Stimulated activated CD4-positive, alpha-beta T cell treated with anti-CD3 and anti-CD28 coated beads, Interleukin-15, amount 100 ng/mL, for 1 hour (primary cell): ENCODE data around the gene OR56B1.
"Not testable (repeated sequence)": the region's sequence is repeated elsewhere in the genome, so short reads cannot be mapped to it uniquely, and the experiment has no call there.

ENCODE experiments used
- DNase-seq, 2 donors: peaks; one replicate each; pipeline ENCODE4 v3.0.0-alpha.2; 2020; ENCODE audit warnings: low read depth in 1 of 2, low spot score in 1 of 2

Gene OR56B1, protein sequence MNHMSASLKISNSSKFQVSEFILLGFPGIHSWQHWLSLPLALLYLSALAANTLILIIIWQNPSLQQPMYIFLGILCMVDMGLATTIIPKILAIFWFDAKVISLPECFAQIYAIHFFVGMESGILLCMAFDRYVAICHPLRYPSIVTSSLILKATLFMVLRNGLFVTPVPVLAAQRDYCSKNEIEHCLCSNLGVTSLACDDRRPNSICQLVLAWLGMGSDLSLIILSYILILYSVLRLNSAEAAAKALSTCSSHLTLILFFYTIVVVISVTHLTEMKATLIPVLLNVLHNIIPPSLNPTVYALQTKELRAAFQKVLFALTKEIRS

DNA sequence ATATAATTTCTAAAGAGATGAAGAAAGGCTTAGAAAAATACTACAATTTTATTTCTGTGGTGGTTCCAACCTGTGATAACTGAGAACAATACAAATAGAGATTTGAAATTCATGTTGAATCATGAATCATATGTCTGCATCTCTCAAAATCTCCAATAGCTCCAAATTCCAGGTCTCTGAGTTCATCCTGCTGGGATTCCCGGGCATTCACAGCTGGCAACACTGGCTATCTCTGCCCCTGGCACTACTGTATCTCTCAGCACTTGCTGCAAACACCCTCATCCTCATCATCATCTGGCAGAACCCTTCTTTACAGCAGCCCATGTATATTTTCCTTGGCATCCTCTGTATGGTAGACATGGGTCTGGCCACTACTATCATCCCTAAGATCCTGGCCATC is at the start of gene OR56B1:
Gene OR56B1, plus strand, starts transcription at position 53 of the 400 bp plus-strand sequence. Its CDS starts 69 bp downstream, at position 122.
- no peak for DNase-seq

DNA sequence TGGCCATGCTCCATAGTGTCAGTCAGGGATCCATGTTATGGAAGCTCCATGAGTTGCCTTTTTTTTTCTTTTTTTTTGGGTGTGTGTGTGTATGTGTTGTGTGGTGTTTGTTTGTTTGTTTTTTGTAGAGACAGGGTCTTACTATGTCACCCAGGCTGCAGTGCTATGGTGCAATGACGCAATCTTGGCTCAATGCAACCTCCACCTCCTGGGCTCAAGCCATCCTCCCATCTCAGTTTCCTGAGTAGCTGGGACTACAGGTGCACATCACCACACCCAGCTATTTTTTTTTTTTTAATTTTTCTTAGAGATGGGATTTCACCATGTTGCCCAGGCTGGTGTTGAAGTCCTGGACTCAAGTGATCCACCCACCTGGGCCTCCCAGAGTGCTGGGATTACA is 47.8 kb upstream of the OR56B1 start:
- no peak for DNase-seq

DNA sequence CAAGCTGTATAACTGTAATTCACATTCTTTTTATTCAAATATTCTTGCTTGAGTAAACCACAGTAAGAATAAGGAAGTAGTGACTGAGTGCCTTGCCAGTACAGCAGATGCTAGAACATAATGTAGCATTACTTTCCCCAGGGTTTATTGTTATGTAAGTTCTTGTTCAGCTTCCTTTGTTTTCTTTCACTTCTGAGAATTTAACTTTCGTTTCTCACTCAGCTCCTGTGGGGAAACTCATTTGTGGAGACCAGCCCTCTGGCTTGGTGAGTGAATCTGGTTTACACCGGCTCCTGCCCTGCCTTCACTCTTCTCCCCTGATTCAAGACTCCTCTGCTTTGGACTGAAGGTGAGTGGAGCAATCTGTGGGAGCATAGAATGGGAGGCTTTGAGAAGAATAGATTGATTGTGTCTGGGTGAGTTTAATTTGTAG is 46.7 kb upstream of the OR56B1 start, which contains the start of gene TRIM22:
Gene TRIM22, plus strand, starts transcription at position 240 of the 433 bp plus-strand sequence. CDS start 6,443 bp downstream, outside the sequence.
- DNase-seq = no peak

DNA sequence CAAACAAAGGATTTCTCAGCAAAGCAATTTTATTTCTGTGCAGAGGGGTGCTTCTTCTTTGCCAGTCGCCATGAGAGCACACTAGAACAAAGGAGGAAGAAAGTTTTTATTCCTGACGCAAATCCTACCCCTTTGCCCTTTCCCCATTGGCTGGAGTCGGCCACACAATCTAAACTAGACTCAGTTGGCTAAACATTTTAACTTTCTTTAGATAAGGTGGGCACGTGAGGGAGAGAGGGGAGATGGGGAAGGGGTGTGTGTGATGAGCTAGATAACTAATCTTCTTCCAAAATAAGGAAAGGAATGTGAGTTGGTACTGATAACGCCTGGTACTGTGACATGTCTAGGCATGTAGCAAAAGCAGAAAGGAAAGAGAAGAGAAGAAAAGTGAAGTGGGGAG is 46.0 kb upstream of the OR56B1 start:
- DNase-seq = no peak

DNA sequence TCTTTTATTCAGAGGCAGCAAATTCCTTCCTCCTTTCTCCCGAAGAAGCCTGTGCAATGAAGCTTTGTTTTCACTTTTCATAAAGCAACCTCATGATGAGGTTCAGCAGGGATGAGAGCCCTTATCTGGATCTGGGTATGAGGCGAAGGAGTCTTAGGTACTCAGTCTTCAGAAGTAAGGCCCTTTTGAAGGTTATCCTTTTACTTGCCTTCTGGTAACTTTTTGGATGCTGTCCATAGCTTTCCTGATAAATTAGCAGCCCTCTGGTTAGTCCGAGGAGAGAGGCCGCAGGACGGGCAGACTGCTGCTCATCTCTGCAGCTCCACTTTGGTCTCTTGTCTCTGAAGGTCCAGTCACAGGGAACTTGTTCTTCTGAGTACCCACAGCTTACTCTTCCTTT is 45.5 kb upstream of the OR56B1 start:
- no peak for DNase-seq

DNA sequence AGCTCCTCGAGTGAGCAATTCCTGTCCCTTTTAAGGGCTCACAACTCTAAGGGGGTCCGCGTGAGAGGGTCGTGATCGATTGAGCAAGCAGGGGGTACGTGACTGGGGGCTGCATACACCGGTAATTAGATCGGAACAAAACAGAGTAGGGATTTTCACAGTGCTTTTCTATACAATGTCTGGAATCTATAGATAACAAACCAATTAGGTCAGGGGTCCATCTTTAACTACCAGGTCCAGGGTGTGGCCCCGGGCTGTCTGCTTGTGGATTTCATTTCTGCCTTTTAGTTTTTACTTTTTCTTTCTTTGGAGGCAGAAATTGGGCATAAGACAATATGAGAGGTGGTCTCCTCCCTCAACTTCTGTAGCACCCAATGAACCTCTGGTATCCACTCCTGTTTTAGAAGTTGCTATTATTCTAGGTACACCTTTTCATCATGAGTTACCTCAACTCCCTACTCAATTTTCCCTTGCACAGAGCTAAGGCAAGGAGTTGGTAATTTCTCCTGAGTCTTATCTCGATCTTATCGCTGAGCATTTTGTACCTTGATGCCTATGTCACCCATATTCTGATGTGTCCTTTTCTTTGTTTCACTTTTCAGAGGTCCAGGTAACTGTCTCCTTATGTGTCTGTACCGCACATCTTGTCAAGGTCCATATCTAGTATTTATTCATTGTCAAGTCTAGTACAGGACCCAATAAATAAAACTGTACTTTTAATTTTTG is 44.8 kb upstream of the OR56B1 start:
- DNase-seq = not testable (repeated sequence)

DNA sequence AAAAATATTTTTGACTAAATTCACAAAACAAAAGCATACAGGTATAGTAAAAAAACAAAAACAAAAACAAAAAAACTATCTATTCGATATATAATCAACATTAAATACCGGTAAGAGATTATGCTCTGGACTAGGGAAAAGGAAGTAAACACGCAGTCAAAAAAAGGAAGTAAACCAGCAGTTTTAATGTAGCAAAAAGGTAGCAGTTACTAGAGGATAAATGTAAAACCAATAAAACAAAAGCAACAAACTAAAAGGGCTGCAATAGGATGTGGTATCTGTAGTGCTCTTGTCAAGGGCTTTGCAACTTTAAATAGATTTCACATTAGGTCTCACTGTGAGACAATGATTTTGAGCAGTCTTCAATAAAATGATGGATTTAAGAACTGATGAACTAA is 44.3 kb upstream of the OR56B1 start:
- no peak for DNase-seq

DNA sequence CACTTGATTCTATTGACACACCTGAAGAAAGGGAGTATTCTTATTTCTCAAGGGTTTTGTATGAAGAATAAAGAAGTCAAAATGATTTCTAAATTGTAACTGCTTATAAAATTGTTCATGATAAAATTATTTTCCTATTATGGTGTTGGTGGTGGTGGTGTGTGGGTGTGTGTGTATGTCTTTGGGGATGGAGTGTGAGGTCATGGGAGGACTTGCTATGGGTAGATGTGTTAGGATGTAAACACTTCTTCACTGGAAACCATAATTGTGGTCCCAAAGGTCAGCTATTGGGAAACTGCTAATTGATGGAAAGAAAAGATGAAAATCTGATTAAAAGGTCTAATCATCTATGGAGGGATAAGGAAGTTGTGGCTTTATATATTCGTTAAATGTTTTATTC is 41.6 kb upstream of the OR56B1 start:
- no peak for DNase-seq

DNA sequence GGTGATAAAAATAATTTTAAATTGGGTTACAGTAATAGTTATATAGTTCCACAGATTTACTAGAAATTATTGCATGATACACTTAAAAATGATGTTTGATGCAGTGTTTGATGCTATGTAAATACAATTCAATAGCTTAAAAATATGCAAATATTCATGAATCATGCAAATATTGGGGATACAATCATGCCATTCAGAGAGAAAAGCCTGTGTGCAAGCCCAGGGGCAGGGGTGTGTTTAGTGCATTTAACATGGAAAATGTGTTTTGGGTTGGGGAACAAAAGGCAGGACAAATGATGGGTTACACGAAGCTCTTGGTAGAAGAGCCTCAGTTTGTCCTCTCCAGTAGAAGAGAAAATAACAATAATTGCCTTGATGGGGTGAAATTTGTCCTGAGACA is 40.7 kb upstream of the OR56B1 start:
- no peak for DNase-seq

DNA sequence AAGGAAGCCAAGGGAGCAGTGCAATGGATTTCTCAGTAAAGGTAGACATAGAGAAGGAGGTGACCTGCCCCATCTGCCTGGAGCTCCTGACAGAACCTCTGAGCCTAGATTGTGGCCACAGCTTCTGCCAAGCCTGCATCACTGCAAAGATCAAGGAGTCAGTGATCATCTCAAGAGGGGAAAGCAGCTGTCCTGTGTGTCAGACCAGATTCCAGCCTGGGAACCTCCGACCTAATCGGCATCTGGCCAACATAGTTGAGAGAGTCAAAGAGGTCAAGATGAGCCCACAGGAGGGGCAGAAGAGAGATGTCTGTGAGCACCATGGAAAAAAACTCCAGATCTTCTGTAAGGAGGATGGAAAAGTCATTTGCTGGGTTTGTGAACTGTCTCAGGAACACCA is 40.0 kb upstream of the OR56B1 start:
- DNase-seq = no peak

DNA sequence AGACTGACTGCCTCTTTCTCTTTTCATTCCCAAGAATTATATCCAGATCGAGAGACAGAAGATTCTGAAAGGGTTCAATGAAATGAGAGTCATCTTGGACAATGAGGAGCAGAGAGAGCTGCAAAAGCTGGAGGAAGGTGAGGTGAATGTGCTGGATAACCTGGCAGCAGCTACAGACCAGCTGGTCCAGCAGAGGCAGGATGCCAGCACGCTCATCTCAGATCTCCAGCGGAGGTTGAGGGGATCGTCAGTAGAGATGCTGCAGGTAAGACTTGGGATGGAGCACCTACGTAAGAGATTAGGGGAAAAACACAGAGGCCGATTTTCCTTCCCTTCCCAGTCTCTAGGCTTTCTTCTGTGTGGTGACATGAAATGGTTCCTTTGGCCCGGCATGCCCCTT is 38.0 kb upstream of the OR56B1 start:
- DNase-seq = no peak

DNA sequence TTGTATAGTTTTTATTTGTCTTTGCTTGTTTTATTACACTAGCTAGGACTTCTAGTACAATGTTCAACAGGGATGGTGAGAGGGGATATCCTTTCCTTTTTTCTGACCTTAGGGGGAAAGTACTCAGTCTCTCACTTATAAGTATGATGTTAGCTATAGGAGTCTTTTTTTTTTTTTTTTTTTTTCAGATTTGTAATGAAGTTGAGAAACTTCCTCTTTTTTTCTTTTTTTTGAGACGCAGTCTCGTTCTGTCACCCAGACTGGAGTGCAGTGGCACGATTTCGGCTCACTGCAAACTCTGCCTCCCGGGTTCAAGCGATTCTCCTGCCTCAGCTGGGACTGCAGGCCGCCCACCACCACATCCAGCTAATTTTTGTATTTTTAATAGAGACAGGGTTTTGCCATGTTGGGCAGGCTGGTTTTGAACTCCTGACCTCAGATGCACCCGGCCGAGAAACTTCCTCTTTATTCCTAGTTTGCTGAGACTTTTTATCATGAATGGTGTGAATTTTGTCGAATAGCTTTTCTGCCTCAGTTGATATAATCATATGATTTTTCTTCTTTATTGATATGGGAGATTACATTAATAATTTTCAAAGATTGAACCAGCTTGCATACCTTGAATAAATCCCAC is 35.7 kb upstream of the OR56B1 start:
- no peak for DNase-seq

DNA sequence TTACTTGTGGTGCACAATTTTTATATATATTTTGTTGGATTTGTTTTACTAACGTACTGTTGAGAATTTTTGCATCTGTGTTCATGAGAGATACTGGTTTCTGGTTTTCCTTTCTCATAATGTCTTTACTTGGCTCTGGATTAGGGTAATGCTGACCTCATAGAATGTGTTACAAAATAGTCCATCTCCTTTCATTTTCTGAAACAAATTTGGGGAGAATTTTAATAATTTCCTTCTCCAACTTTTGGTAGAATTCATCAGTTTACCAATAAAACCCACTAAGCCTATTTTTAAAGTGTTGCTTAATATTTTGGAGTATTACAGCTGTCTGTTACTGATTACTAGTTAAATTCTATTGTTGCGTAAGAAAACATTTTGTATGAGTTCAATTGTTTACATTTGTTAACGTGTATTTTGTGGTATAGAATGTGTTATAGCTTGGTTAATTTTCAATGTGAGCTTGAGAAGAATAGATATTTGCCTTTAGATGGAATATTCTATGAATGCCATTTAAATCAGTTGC is 35.1 kb upstream of the OR56B1 start:
- no peak for DNase-seq

DNA sequence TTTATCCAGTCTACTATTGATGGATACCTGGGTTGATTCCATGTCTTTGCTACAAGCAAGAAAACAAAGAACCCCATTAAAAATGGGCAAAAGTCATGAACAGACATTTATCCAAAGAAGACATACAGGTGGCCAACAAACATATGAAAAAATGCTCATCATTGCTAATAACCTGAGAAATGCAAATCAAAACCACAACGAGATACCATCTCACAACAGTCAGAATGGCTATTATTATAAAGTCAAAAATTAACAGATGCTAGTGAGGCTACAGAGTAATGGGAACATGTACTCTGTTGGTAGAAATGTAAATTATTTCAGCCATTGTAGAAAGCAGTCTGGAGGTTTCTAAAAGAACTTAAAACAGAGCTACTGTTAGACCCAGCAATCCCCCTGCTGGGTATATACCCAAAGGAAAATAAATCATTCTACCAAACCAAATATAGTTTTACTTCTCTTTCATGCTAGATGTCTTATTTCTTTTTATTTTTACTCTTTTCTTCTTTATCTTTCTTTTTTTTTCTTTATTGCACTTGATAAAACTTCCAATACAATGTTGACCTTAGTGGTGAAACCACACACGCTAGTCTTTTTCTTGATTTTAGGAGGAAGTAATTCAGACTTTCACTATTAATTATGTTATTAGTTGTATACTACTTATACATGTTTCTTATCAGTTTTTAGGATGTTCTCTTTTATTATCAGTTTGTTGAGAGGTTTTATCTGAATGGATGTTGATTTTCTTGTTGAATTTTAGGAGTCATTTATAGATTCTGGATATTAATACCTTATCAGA is 32.3 kb upstream of the OR56B1 start:
- no peak for DNase-seq

DNA sequence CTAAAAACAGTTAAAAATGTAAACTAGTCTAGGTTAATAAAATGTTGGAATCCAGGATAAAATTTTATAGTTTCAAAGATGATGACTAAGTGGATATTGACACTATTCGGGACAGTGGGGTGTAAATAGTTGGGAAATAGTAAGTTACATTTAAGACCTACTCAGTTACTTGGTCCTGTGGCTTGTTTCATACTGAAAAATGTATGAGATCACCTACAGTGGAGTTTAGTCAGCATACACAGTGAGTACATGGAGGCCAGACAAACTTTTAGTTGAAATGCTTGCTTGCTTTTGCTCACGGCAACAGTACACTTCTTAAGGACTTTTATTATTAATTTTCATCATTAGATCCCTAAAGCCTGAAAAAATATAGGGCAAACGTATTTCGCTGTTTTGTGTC is 30.6 kb upstream of the OR56B1 start:
- DNase-seq = no peak

DNA sequence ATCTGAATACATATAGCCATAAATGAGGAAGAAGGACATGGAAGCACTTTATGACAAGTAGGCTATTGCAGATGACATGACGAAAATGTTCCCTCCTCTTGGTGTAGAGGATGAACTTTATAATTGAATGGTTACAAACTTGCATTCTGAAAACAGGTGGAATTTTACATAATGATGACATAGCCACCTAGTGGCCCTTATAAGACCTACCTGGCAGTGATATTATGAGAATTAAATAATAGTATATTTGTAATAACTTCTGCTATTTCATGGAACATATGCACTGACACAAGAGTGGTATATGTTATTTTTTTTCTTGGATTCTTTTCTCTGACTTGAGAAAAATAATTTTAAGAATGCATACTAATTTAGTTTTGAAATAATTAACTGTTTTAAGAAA is 23.7 kb upstream of the OR56B1 start:
- no peak for DNase-seq

DNA sequence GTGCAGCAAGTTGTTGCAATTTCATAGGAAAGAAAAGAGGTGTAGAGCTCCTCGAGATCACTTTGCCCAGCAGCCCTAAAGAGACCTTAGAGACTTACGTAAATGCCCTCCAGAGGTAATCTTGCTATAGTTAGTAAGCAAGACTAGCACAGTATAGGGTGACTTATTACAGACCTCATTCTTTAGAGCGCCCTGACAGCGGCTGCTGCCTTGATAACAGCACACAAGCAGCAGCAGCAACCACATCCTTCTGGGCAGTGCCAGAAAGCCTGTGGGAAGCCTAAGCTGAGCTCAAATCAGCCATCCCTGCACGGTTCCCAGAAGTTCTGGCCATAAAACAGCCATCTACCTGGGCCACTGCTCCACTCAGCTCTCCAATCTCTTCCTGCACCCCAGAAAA is 22.6 kb upstream of the OR56B1 start:
- no peak for DNase-seq

DNA sequence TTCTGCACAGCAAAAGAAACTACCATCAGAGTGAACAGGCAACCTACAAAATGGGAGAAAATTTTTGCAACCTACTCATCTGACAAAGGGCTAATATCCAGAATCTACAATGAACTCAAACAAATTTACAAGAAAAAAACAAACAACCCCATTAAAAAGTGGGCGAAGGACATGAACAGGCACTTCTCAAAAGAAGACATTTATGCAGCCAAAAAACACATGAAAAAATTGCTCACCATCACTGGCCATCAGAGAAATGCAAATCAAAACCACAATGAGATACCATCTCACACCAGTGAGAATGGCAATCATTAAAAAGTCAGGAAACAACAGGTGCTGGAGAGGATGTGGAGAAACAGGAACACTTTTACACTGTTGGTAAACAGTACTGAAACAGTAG is 19.7 kb upstream of the OR56B1 start:
- DNase-seq = not testable (repeated sequence)

DNA sequence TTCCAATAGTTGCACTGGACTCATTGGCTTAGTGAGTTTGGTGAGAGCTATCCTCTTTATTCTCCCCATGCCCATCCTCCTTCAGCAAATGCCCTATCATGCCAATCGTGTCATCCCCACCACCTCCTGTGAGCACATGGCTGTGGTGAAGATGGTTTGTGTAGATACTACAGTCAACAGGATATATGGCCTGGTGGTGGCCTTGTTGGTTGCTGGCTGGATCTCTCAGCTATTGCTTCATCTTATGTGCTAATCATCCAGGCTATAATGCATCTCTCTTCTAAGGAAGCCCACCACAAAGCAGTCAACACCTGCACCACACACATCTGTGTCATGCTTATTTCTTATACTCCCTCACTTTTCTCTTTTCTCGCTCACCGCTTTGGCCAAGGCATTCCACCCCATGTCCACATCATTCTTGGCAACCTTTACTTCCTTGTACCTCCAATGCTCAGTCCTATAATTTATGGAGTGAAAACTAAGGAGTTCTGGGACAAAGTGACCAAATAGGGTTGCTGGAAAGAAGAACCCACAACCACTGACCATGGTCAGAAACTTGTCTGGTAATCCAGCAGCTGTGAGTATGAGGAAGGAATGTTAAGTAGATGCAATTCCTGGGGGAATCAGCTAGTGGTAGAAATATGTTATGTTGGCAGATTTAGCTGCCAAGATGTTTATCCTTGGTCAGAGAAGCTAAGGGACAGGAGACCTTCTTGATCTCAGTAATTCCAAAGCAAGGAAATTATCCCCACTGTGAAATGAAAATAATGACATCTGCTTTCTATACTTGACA is 16.3 kb upstream of the OR56B1 start:
- DNase-seq = no peak

DNA sequence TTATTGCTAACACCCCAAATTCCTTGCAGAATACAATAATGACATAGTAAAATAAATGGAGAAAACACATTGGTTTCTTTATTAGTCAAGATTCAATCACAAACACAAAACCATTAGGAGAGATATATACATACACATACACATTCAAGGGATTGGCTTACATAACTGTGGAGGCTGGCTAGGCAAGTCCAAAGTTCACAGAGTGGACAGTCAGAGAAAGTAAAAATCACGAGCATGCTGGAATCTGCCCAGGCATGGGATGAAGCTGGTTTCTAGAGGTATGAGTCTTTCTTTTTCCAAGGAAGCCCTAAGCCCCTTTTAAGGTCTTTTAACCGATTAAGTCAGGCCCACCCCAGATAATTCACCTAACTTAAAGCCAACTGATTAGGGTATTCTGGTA is 13.6 kb upstream of the OR56B1 start:
- no peak for DNase-seq
